Testis (tissue), 3 donors: Measurements from ENCODE around the gene RAPGEFL1. TPM values are rescaled to one million over a fixed set of nuclear protein-coding genes. Genes with fewer than 3 reads are reported as not detected.

Experiments
- DNase-seq: peaks from one replicate; pipeline ENCODE4 v3.0.0-alpha.2; 2019
- H3K27ac ChIP-seq, 2 donors: fragments of 200-600 bp; sonication (generic); one replicate each; pipeline ENCODE4 v1.5.1; 2019
- H3K27me3 ChIP-seq: fragments of 200-600 bp; sonication (generic); one replicate; pipeline ENCODE4 v1.5.1; 2019
- H3K36me3 ChIP-seq: fragments of 200-600 bp; sonication (generic); one replicate; pipeline ENCODE4 v1.5.1; 2017; ENCODE audit warnings: low read depth; ENCODE audit errors: missing control alignments
- H3K4me1 ChIP-seq: fragments of 200-600 bp; sonication (generic); one replicate; pipeline ENCODE4 v1.5.1; 2019
- H3K4me3 ChIP-seq, 2 donors: fragments of 200-600 bp; sonication (generic); one replicate each; pipeline ENCODE4 v1.5.1; 2017 to 2019
- H3K9me3 ChIP-seq: fragments of 200-600 bp; sonication (generic); one replicate; pipeline ENCODE4 v1.5.1; 2017
- CTCF ChIP-seq, 3 experiments: fragments of 450-650 bp in 2 of 3; fragments of 200-600 bp in 1 of 3; sonication (generic) in 1 of 3; IDR thresholded peaks; one replicate each; pipeline ENCODE4 v1.5.1; 2016 to 2019; ENCODE audit warnings: antibody characterized with exemption in 3 of 3, mild to moderate bottlenecking in 2 of 3, moderate library complexity in 1 of 3
- POLR2A ChIP-seq: fragments of 450-650 bp; IDR thresholded peaks from one replicate; pipeline ENCODE4 v1.6.1; 2017; ENCODE audit warnings: antibody characterized with exemption, mild to moderate bottlenecking, moderate library complexity
- WGBS, 2 donors: methylation state at CpG; one replicate each; pipeline ENCODE4 v1.1.5; 2018; 5-methylcytosine and 5-hydroxymethylcytosine counted together
- intact Hi-C: fragments of 100-400 bp; cut with DNase I; formaldehyde crosslinking; loops from one replicate; pipeline ENCODE4 v1.15.1; 2023; ENCODE audit warnings: low total_unique reads
- polyA plus RNA-seq: library from polyadenylated mRNA; stranded (reverse); fragments of 350-450 nt; fragmentation: Illumina TruSeq; extraction: RNeasy Lipid Tissue Mini Kit (QIAGEN cat#74804); gene quantifications from one replicate; pipeline ENCODE4 v1.2.3, GENCODE V29; 2014; ENCODE audit warnings: low read depth, low replicate concordance; ENCODE audit not compliant: insufficient read depth
- total RNA-seq, 2 donors: library from RNA; depleted of rRNA; stranded (reverse); fragments of >200 nt; gene quantifications; one replicate each; pipeline ENCODE4 v1.2.3, GENCODE V29; 2016

Gene RAPGEFL1
- total and polyA plus RNA-seq, 3 donors from 2014 or later: 13.6 to 23.9 (median 22.3) TPM

DNA sequence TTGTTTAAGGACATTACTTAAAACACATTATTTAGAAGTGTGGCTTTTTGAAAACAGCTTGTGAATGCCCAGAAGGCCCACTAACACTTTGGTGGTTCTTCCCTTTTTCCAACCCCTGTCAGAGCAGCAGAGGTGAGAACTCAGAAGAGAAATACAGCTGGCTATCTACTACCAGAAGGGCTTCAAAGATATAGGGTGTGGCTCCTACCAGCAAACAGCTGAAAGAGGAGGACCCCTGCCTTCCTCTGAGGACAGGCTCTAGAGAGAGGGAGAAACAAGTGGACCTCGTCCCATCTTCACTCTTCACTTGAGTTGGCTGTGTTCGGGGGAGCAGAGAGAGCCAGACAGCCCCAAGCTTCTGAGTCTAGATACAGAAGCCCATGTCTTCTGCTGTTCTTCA is 6.9 kb upstream of the RAPGEFL1 start:
- no peaks in the 10 kb centered on the region for H3K4me1 ChIP-seq
- H3K4me3 ChIP-seq: no peak overlapping the region
- intact Hi-C loops: loop anchor here (5.0 kb wide), 1 partner anchor 158 kb away; no protein-coding TSS in a partner anchor
- WGBS, 2 donors: 89 to 90% methylated on average over 2 of the region's 2 CpGs
- H3K9me3 ChIP-seq: no peaks in the 10 kb centered on the region
- peaks cover 4% of the 10 kb centered on the region for H3K36me3 ChIP-seq
- DNase-seq: no peak
- H3K27me3 ChIP-seq: no peaks in the 10 kb centered on the region
- H3K27ac ChIP-seq: no peak overlapping the region
- TF ChIP-seq CTCF (IDR thresholded peaks at IDR 0.05): no peak

DNA sequence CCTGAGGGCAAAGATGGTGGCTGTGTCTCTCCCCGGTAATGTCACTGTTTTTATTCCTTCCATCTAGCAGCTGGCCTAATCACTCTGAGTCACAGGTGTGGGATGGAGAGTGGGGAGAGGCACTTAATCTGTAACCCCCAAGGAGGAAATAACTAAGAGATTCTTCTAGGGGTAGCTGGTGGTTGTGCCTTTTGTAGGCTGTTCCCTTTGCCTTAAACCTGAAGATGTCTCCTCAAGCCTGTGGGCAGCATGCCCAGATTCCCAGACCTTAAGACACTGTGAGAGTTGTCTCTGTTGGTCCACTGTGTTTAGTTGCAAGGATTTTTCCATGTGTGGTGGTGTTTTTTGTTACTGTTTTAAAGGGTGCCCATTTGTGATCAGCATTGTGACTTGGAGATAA is 5.5 kb upstream of the RAPGEFL1 start:
- Histone ChIP-seq H3K4me3 (no peak overlapping the region), H3K9me3 (no peaks in the 10 kb centered on the region), H3K36me3 (peaks cover 4% of the 10 kb centered on the region), H3K27ac (no peak overlapping the region), H3K4me1 (peaks cover under 1% of the 10 kb centered on the region), H3K27me3 (no peaks in the 10 kb centered on the region)
- no peak for TF ChIP-seq CTCF (IDR thresholded peaks at IDR 0.05)
- TF ChIP-seq POLR2A: no peak
- WGBS, 2 donors: 70 to 87% methylated on average over 1 of the region's 1 CpG
- DNase-seq: no peak
- intact Hi-C loops: loop anchor here (5.0 kb wide), 1 partner anchor 159 kb away; no protein-coding TSS in a partner anchor

- H3K27ac ChIP-seq: no peak overlapping the region
- intact Hi-C loops: loop anchor here (5.0 kb wide), 1 partner anchor 161 kb away; no protein-coding TSS in a partner anchor
- no peak for DNase-seq
- H3K4me3 ChIP-seq: no peak overlapping the region
- WGBS, 2 donors: 86 to 90% methylated on average over 4 of the region's 4 CpGs
- peaks cover 4% of the 10 kb centered on the region for H3K36me3 ChIP-seq
- TF ChIP-seq POLR2A: no peak
- TF ChIP-seq CTCF (IDR thresholded peaks at IDR 0.05): no peak
- H3K27me3 ChIP-seq: no peaks in the 10 kb centered on the region
- peaks cover 11% of the 10 kb centered on the region for H3K4me1 ChIP-seq
- H3K9me3 ChIP-seq: no peaks in the 10 kb centered on the region
These were observed 4.0 kb upstream of the RAPGEFL1 start for GRCh38 chr17:40173091-40173777.

- intact Hi-C loops: loop anchor here (5.0 kb wide), 1 partner anchor 161 kb away; no protein-coding TSS in a partner anchor
- DNase-seq: no peak
- Histone ChIP-seq H3K36me3 (peaks cover 4% of the 10 kb centered on the region), H3K4me3 (no peak overlapping the region), H3K27me3 (no peaks in the 10 kb centered on the region), H3K9me3 (no peaks in the 10 kb centered on the region), H3K27ac (no peak overlapping the region), H3K4me1 (peaks cover 11% of the 10 kb centered on the region)
- TF ChIP-seq POLR2A (no peak), CTCF (IDR thresholded peaks at IDR 0.05) (no peak)
- 82 to 86% methylated on average over 3 of the region's 3 CpGs for WGBS, 2 donors
These were observed 3.5 kb upstream of the RAPGEFL1 start for GRCh38 chr17:40173778-40174135.

- WGBS, 2 donors: 89 to 100% methylated on average over 1 of the region's 1 CpG
- Histone ChIP-seq H3K4me1 (peaks cover 11% of the 10 kb centered on the region), H3K36me3 (peaks cover 4% of the 10 kb centered on the region), H3K27ac (no peak overlapping the region), H3K9me3 (no peaks in the 10 kb centered on the region), H3K4me3 (no peak overlapping the region), H3K27me3 (no peaks in the 10 kb centered on the region)
- intact Hi-C loops: loop anchor here (5.0 kb wide), 1 partner anchor 162 kb away; no protein-coding TSS in a partner anchor
- DNase-seq: no peak
- TF ChIP-seq CTCF (IDR thresholded peaks at IDR 0.05) (no peak), POLR2A (no peak)
These were observed 2.8 kb upstream of the RAPGEFL1 start for GRCh38 chr17:40174514-40174913.
